HG03520 (cell line): ENCODE results near the gene MYO1G.

Source experiments
- ATAC-seq: cut with Tn5 transposase; IDR thresholded peaks from one replicate; pipeline ENCODE4 v1.9.1; 2021; ENCODE audit warnings: mild to moderate bottlenecking, moderate library complexity; ENCODE audit not compliant: unreplicated experiment

Gene MYO1G

GRCh38 chr7:44967571-44968446 is 11.0 kb downstream of the MYO1G start:
- no peak for ATAC-seq

GRCh38 chr7:44966731-44967538 is 11.9 kb downstream of the MYO1G start:
- no peak for ATAC-seq

- ATAC-seq = no peak
Measured at GRCh38 chr7:44965937-44966730, 12.7 kb downstream of the MYO1G start.

GRCh38 chr7:44965441-44965903 is 13.3 kb downstream of the MYO1G start:
- ATAC-seq = no peak

- no peak for ATAC-seq
Measured at GRCh38 chr7:44964831-44965440, 13.9 kb downstream of the MYO1G start.

GRCh38 chr7:44964384-44964830 is 14.4 kb downstream of the MYO1G start:
- ATAC-seq = no peak

GRCh38 chr7:44963364-44964290 is 15.2 kb downstream of the MYO1G start:
- ATAC-seq = no peak

GRCh38 chr7:44962483-44963251 is 16.1 kb downstream of the MYO1G start:
- ATAC-seq = no peak

- no peak for ATAC-seq
Measured at GRCh38 chr7:44961844-44962482, 16.9 kb downstream of the MYO1G start.

- ATAC-seq = no peak
Measured at GRCh38 chr7:44960011-44960580, 18.7 kb downstream of the MYO1G start.

GRCh38 chr7:44959433-44959951 is 19.3 kb downstream of the MYO1G start:
- no peak for ATAC-seq

GRCh38 chr7:44958645-44959344 is 20.0 kb downstream of the MYO1G start:
- ATAC-seq = no peak

GRCh38 chr7:44956157-44956766 is 22.6 kb downstream of the MYO1G start:
- no peak for ATAC-seq

- no peak for ATAC-seq
Measured at GRCh38 chr7:44955733-44956132, 23.1 kb downstream of the MYO1G start.

- ATAC-seq = no peak
Measured at GRCh38 chr7:44953156-44953555, 25.7 kb downstream of the MYO1G start.

GRCh38 chr7:44949303-44949702 is 29.5 kb downstream of the MYO1G start:
- no peak for ATAC-seq

- no peak for ATAC-seq
Measured at GRCh38 chr7:44945479-44945878, 33.3 kb downstream of the MYO1G start.
